Osteocyte (in vitro differentiated cells): Measurements from ENCODE around the gene CYB5R3. TPM values are rescaled to one million over a fixed set of nuclear protein-coding genes. Genes with fewer than 3 reads are reported as not detected.

ENCODE experiments used
- DNase-seq: peaks from one replicate; pipeline ENCODE4 v3.0.0; 2021; ENCODE audit warnings: mixed read lengths; ENCODE audit not compliant: unreplicated experiment; ENCODE audit errors: extremely low spot score
- H3K27ac Mint-ChIP-seq: one replicate; pipeline ENCODE4 v1.8.0; 2021; ENCODE audit warnings: mild to moderate bottlenecking, mixed read lengths; ENCODE audit not compliant: unreplicated experiment
- H3K27me3 Mint-ChIP-seq: one replicate; pipeline ENCODE4 v1.8.0; 2021; ENCODE audit warnings: mixed read lengths; ENCODE audit not compliant: unreplicated experiment
- H3K36me3 Mint-ChIP-seq: one replicate; pipeline ENCODE4 v1.8.0; 2021; ENCODE audit warnings: mixed read lengths; ENCODE audit not compliant: unreplicated experiment
- H3K4me1 Mint-ChIP-seq: one replicate; pipeline ENCODE4 v1.8.0; 2021; ENCODE audit warnings: mixed read lengths; ENCODE audit not compliant: unreplicated experiment
- H3K4me3 Mint-ChIP-seq: one replicate; pipeline ENCODE4 v1.8.0; 2021; ENCODE audit warnings: mild to moderate bottlenecking, moderate library complexity, mixed read lengths; ENCODE audit not compliant: unreplicated experiment
- H3K9me3 Mint-ChIP-seq: one replicate; pipeline ENCODE4 v1.8.0; 2021; ENCODE audit warnings: mixed read lengths; ENCODE audit not compliant: unreplicated experiment
- CTCF ChIP-seq: fragments of 200-600 bp; sonication (generic); IDR thresholded peaks from 2 replicates; pipeline ENCODE4 v1.5.0; 2021; ENCODE audit warnings: antibody characterized with exemption, mild to moderate bottlenecking, moderate library complexity
- total RNA-seq: library from RNA; stranded (reverse); gene quantifications from 2 replicates; pipeline ENCODE4 v1.2.1, GENCODE V29; 2021

Gene CYB5R3
- total RNA-seq, 1 donor from 2014 or later = 408 TPM

GRCh38 chr22:42688241-42689211, 39.3 kb upstream of the CYB5R3 start:
- Mint-ChIP-seq H3K4me1 (peaks cover 55% of the 10 kb centered on the region), H3K27me3 (no peaks in the 10 kb centered on the region), H3K4me3 (peak overlapping the region; percentile 45), H3K36me3 (peaks cover 8% of the 10 kb centered on the region), H3K27ac (peak overlapping the region; percentile 89), H3K9me3 (no peaks in the 10 kb centered on the region)
- peak; percentile 93 for DNase-seq
- no peak for TF ChIP-seq CTCF

- peak overlapping the region; percentile 44 for H3K4me3 Mint-ChIP-seq
- peak overlapping the region; percentile 57 for H3K27ac Mint-ChIP-seq
- no peak for DNase-seq
- H3K4me1 Mint-ChIP-seq = peaks cover 61% of the 10 kb centered on the region
- no peaks in the 10 kb centered on the region for H3K27me3 Mint-ChIP-seq
- no peaks in the 10 kb centered on the region for H3K9me3 Mint-ChIP-seq
- H3K36me3 Mint-ChIP-seq = peaks cover 8% of the 10 kb centered on the region
- no peak for TF ChIP-seq CTCF
Measured at GRCh38 chr22:42686756-42687491, 37.7 kb upstream of the CYB5R3 start.

- no peaks in the 10 kb centered on the region for H3K27me3 Mint-ChIP-seq
- H3K27ac Mint-ChIP-seq = peak overlapping the region; percentile 57
- H3K4me3 Mint-ChIP-seq = peak overlapping the region; percentile 44
- peaks cover 61% of the 10 kb centered on the region for H3K4me1 Mint-ChIP-seq
- no peaks in the 10 kb centered on the region for H3K9me3 Mint-ChIP-seq
- no peak for TF ChIP-seq CTCF
- DNase-seq = no peak
- peaks cover 7% of the 10 kb centered on the region for H3K36me3 Mint-ChIP-seq
Measured at GRCh38 chr22:42685941-42686653, 36.9 kb upstream of the CYB5R3 start.

GRCh38 chr22:42684462-42685195, 35.4 kb upstream of the CYB5R3 start:
- H3K36me3 Mint-ChIP-seq = peaks cover 4% of the 10 kb centered on the region
- H3K9me3 Mint-ChIP-seq = no peaks in the 10 kb centered on the region
- DNase-seq = no peak
- no peaks in the 10 kb centered on the region for H3K27me3 Mint-ChIP-seq
- peaks cover 64% of the 10 kb centered on the region for H3K4me1 Mint-ChIP-seq
- no peak for TF ChIP-seq CTCF
- no peak overlapping the region for H3K4me3 Mint-ChIP-seq
- H3K27ac Mint-ChIP-seq = no peak overlapping the region
